Measurements from ENCODE around the gene SNX21.
A peak's percentile ranks its signal among the peaks of the same experiment; 100 is the strongest.
"Not testable (repeated sequence)": the region's sequence is repeated elsewhere in the genome, so short reads cannot be mapped to it uniquely, and the experiment has no call there.

SNX21 gene, protein sequence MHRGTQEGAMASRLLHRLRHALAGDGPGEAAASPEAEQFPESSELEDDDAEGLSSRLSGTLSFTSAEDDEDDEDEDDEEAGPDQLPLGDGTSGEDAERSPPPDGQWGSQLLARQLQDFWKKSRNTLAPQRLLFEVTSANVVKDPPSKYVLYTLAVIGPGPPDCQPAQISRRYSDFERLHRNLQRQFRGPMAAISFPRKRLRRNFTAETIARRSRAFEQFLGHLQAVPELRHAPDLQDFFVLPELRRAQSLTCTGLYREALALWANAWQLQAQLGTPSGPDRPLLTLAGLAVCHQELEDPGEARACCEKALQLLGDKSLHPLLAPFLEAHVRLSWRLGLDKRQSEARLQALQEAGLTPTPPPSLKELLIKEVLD

DNA sequence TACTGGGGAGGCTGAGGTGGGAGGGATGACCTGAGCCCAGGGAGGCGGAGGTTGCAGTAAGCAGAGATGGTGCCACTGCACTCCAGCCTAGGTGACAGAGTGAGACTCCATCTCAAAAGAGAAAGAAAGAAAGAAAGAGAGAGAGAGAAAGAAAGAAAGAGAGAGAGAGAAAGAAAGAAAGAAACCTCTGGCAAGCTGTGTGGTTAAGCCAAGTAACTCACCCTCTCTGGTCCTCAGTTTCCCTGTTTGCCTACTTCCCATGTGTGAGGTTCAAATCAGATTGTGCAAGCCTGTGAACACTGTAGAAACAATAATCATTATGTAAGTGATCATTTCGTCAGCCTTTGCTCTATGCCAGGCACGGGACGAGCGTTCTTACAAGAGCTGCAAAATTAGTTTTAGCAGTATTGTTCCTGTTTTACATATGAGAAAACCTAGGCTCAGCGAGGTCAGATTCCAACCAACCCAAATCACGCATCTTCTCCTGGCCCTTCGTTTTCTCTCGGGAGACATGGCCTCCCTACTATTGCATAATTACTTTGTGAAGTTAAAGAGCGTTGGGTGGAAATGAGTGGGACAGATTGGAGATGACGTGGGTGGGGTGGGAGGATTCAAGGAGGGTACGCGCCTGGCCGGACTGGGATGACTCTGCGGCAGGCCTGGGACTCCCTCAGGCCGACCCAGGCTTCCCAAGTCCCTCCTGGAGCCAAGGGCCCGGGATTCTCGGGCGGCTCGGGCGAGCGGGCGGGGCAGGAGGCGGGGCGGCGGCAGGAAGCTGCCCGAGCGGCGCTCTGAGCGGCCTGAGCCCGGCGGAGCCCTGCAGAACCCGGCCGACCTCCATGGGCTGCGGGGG, at the start of gene SNX21:
Gene SNX21, plus strand, starts transcription at position 770 of the 853 bp plus-strand sequence. CDS start 121 bp downstream, outside the sequence.
- DNase-seq: peak; percentile 85

DNA sequence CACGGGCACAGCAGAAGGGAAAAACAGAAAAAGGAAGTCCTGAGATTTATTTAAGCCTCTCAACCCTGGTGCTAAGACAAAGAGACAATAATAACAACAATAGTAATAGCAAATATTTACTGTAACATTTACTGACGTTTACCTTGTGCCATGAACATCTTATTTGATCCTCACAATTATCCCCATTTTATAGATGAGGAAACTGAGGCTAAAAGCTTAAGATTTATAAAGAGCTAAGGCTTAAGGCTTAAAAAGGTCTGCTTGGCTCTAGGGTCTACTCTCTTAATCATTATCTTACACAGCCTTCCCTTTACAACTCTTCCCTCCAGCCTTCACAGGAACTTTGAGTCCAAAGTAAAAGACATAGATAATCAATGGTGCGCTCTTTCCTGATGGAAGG, 45.2 kb upstream of the SNX21 start:
- no peak for DNase-seq

DNA sequence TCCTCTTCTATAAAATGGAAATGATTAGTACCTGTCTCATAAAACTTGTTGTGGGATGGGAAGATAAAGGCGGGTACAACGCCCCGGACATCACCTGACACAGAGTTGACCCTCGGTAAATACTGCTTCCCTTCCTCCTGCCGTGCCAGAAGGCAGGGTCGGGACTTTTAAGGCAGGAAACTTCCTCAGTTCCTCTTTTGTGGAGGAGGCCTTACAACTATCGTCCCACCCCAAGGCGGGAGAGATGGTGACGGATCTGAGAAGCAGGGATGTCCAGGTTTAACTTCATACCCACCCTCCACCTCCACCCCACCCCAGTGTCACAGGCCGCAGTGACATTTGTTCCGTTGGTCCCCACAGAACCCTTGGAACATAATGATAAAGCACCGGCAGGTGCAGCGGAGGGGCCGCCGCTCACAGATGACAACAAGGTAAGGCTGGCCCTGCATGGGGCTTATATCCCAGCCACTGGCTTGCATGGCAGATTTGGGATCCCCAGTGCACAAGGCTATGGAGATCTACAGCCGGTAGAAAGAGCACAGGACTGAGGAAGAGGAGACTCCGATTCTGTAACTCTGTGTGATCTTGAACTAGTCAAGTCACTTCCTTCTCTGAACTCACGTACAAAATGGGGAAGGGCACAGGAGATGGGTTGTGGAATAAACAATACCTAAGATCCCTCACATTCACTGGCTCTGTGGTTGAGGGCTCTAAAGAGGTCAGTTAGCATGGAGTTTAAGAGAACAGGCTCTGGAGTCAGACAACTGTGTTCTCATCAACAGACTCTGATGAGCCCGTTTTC, 41.1 kb upstream of the SNX21 start:
- no peak for DNase-seq

DNA sequence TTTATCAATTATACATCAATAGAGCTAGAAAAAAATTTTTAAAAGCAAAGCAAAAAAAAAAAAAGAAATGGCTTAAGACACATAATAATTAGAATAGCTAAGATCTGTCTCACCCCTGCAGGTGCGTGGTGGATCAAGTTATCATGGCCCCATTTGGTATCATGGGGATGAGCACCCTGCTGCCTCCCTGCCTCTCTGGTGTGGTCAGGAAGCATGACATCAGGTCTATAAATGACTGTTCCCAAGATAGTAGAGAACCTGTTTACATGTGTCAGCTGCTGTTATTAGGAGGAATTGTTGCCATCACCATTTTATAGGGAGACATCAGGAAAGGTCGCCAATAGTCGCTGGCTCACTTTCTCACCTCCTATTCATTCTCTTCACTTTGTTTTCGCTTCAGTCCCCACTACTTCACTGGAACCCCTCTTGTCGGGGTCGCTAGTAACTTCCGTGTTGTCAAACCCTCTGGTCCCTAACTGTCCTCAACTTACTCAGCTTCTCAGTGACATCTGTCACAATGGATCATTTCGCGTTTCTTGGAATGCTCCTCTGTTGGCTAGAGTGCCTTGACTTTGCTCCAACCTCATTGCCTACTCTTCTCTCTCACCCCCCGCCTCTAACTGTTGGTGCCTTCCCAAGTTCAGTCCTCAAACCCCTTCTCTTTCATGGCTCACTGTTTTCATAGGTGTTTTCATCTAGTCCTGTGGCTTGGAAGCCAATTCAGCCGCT, 37.1 kb upstream of the SNX21 start:
- no peak for DNase-seq

DNA sequence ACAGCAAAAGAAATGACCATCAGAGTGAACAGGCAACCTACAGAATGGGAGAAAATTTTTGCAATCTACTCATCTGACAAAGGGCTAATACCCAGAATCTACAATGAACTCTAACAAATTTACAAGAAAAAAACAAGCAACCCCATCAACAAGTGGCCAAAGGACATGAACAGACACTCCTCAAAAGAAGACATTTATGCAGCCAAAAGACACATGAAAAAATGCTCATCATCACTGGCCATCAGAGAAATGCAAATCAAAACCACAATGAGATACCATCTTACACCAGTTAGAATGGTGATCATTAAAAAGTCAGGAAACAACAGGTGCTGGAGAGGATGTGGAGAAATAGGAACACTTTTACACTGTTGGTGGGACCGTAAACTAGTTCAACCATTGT, 36.1 kb upstream of the SNX21 start:
- not testable (repeated sequence) for DNase-seq

DNA sequence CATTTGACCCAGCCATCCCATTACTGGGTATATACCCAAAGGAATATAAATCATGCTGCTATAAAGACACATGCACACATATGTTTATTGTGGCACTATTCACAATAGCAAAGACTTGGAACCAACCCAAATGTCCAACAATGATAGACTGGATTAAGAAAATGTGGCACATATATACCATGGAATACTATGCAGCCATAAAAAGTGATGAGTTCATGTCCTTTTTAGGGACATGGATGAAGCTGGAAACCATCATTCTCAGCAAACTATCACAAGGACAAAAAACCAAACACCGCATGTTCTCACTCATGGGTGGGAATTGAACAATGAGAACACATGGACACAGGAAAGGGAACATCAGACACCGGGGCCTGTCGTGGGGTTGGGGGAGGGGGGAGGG, 35.6 kb upstream of the SNX21 start:
- not testable (repeated sequence) for DNase-seq

DNA sequence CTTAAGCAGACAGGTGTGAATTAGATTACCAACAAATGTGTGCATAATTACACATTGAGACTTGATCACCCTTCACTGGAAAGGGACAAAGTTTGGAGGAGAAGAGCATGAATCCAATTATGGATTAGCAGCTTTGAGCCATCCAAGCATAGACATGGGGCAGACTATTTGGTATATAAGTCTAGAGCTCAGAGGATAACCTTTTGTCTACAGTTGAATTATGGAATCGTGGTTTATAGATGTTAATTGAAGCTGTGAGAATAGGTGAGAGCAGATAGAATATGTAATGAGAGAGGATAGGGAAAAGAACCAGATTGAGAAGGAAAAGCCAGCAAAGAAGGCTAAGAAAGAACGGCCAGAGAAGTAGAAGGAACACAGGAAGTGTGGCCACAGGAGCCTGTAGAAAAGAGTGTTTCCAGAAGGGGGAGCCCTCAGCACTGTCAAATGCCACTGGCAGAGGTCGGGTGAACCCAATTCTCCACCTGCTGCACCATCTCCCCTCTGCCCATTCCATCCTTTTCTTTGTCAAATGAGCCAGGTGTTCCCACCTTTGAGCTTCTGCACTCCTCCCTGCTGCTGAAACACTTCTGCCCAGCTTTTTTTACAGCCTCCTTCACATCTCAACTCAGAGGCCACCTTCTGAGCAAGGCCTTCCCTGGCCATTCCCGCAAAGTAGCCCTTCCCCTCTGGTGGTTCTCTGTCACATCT, 34.5 kb upstream of the SNX21 start:
- no peak for DNase-seq

DNA sequence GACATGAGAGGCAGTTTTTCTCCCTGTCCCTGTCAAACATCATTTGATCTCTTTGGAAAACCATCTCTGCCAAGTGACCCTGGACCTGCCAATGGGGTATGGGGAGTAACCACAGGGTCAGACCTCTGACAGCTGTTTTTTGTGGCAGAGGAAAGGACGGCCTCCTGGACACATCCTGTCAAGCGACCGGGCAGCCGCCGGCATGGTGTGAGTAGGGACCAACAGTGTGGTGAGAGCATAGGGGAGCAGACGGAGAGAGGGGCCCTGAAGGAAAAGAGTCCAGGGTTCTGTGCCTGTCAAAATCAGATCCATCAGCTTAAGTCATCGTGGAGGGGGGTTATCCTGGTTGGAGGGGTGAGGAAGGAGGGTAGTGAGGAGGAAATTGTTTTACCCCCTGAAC, 31.7 kb upstream of the SNX21 start:
- DNase-seq: no peak

DNA sequence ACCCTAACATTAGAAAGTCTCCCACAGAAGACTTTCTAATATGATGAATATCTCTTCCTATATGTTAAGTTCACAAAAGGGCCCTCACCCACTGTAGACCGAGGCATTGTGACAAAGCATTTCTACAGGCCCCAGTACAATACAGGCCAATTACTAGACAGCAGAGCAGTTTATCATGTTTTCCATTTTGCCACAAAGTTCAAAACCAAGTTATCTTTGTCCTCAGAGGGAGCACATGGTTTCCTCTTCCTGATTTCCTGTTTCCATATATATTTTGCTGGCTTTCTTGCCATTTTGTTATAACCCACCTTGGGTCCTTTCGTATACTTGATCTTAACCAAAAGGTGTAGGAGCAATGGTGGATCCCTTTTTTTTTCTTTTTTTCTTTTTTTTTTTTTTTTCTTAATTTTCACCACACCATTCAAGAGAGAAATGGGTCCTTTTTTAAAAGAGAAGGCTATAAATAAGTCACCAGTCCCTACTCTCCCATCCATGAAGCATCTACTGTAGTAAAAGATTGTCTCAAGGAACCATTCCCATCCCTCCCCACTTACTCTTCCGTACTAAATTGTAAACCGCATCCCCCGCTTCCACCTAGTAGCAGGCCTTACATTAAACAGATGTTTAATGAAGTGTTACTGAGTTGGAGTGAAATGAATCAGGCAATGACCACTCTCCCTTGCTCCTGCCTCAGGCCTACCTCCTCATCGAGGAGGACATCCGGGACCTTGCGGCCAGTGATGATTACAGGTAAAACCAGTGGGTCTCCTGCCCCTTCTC, 23.2 kb upstream of the SNX21 start:
- no peak for DNase-seq

DNA sequence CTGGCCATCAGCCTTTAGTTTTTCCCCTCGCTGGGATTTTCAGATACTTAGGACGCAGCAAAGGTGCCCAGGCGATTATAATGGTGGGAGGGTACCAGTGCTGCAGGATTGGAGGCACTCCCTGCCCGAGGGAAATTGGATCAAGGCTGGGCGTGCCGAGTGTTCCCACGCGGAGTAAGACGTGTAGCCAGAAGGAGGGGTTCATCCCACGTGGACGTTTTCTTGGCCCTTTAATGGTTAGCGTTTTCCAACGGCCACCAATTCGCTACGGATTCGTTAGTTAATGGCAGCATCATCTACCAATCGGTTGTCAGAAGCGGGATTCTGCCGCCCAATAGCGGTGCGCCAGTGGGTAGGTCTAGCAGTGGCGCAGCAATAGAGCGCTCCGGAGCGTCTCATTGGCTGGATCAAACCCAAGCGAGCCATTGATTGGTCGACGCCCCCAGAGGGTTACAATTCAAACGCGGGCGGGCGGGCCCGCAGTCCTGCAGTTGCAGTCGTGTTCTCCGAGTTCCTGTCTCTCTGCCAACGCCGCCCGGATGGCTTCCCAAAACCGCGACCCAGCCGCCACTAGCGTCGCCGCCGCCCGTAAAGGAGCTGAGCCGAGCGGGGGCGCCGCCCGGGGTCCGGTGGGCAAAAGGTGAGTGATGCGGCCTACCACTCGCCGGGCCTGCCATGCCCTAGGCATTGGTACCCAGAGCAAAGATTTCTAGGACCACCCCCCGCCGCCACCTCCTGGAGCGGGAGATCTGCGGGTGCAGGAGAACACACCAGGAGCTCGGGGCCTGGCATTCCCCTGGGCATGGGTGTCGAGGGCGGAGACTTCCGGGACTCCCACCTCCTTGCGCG, 21.2 kb upstream of the SNX21 start, which contains the start of gene UBE2C:
Gene UBE2C, plus strand, starts transcription at position 488 of the 849 bp plus-strand sequence. Its CDS starts 52 bp downstream, at position 540.
- peak; percentile 89 for DNase-seq

DNA sequence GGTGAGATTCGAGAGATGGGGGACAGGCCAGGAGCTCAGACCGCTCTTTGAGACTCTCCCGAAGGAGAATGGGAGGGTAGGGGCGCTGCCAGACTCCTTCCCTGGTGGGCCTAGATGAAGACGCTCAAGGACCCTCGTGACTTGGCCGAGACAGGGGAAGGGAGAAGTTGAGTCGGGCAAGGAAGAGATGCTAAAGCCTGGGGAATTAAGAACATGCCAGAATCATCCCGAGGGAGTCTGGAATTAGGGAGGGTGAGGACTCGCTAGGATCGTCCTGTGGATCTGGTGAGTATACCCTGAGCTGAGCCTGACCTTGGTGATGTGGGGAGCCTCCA, 20.6 kb upstream of the SNX21 start:
- no peak for DNase-seq

DNA sequence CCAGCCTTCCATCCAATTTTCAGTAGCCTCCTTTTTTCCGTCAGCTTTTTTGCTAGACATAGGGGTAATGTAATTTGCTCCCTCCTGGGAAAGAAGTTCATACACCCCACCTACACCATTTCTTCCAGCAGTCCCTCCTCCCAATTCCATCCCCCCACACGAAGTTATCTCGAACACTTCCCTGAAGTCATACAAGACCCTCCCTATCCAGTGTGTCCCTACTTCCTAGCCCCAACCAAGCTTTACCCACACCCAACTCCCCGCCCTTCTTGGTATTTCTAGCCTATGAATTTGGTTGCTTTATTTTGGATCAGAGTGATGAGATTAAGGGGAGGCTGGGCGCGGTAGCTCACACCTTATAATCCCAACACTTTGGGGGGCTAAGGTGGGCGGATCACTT, 20.1 kb upstream of the SNX21 start:
- DNase-seq: no peak

DNA sequence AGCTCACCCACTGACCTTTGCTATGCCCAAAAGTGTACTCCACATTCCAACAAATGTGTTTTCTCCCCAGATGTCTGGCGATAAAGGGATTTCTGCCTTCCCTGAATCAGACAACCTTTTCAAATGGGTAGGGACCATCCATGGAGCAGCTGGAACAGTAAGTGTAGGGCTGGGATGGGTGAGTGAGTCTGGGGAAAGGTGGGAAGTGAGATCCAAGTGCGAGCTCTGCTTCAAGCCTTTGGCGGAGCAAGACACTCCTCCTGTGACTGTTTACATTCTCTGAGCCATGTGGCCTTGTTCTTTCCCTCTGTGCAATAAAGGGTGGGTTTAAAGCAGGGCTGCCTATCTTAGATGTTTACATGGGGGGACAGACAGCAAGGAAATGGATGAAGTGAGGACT, 19.3 kb upstream of the SNX21 start:
- DNase-seq: no peak

DNA sequence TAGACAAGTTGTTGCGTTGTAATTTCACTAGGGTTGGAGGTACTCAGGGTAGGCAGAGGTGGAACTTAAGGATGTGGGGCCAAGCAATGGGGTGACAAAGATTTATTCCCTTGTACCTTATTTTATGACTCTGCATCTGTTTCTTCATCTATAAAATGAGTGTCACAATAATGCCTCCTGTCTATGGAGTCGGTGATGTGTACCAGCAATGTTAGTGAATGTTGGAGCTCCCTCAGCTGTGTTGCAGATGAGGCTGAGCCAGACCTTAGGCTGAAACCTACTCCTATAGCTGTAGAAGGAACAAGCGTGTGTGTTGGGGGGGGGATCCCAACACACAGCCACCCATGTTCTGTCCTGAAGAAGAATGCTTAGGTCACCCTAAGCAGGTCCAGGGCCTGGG, 16.6 kb upstream of the SNX21 start:
- DNase-seq: no peak

DNA sequence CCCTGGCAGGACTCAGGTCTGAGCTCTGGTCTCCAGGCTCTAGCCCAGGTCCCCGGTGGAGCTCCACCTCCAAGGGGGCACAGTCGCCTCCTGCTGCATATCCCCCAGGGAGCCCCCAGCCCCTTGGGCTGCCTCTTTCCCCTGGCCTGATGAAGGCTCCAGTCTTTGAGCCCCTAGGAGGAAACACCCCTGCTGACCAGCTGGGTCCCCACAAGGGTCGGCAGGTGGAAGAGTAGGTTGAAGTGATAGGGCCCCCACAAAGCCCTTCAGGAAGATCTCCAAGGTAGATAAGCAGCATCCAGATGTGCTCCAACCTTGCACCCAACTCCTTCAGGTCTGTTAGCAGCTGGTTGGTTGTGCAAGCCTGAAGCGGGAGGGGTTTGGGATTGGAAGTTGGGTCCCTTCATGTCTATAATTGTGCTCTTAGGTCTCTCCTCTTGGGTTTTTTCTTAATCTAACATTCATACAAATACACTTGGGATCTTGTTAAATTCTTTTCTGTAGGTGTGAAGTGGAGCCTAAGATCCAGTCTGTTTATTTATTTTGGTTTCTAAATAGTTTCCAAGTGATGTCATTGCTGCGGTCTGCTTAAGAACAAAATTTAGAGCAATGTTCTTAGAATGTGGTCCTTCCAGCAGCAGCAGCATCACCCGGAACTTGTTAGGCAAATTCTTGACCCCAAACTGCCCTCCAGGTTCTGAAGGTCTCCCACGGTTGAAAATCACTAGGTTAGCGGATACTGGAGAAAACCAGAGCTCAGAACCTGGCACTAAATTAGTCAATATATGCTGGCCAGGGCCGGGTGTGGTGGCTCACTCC, 16.0 kb upstream of the SNX21 start:
- DNase-seq: no peak

DNA sequence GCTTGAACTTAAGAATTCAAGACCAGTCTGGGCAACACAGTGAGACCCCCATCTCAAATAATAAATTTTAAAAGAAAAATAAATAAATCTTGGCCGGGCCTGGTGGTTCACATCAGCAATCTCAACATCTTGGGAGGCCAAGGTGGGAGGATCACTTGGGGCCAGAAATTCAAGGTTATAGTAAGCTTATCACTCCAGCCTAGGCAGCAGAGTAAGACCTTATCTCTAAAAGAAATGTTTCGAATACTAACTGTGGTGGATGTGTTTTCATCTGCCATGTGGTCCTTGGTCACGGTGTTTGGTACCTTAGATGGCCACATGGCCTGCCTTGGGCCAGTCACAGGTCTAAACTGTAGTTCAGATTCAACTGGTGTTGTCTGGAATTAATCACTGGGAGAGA, 15.4 kb upstream of the SNX21 start:
- DNase-seq: no peak

DNA sequence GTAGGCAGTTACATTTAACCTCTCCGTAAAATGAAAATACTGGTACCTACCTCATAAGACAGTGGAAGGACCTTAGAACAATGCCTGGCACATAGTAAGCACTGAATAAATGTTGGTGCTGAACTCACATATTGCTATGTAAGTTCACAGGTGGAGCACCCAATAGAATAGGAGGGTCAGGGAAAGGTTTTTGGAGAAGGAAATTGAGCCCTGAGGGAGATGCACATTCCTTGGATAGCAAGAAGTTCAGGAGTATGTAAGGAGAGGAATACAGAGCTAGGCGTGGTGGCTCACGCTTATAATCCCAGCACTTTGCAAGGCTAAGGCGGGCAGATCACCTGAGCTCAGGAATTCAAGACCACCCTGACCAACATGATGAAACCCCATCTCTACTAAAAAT, 14.1 kb upstream of the SNX21 start:
- no peak for DNase-seq

DNA sequence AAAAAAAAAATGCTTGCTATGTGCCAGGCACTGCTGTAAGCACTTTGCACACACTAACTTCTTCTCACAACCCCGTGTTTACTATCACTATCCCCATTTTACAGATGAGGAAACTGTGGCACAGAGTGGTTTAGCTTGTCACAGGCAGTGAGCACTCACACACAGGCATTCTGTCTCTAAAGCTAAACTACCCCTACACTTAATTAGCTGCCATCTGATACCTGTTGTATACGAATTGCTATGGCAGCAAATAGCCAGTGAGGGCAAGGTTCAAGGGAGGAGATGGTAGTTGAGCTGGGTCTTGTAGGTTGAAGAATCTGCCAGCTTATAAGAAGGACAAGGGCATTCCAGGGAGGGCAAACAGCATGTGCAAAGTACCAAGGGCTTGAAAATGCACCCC, 11.7 kb upstream of the SNX21 start:
- DNase-seq: no peak

DNA sequence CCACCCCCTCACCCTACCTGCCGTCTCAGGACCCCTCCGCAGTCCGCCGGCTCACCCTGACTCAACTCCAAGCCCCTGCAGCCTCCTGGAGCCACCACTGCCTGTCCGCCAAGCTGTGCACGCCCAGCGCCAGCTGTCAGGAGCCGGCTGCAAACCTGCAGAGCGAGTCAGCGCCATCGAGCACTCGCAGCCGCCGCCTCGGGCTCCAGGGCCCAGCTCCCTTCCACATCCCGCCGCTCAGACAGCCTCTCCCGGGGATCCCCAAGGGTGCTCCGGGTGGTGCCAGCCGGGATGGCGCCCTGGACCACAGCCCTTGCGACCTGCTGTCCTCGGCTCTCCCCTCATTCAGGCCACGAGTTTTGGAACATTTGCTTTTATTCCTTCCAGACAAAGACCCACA, 10.7 kb upstream of the SNX21 start:
- DNase-seq: no peak

Data from 8988T (cell line).